Left forelimb (tissue), 1 donor: ENCODE data around the gene NKG7.

ENCODE experiments used
- DNase-seq: peaks from one replicate; pipeline ENCODE4 v3.0.0-alpha.2; 2018; ENCODE audit warnings: low spot score

NKG7 gene

GRCh38 chr19:51337141-51337860, 35.2 kb downstream of the NKG7 start:
- DNase-seq: no peak

- DNase-seq: no peak
These were observed 38.5 kb downstream of the NKG7 start for GRCh38 chr19:51333836-51334460.

- no peak for DNase-seq
These were observed 40.7 kb downstream of the NKG7 start for GRCh38 chr19:51331716-51332115.

- DNase-seq: no peak
These were observed 41.3 kb downstream of the NKG7 start for GRCh38 chr19:51331193-51331592.

GRCh38 chr19:51330366-51330765, 42.1 kb downstream of the NKG7 start:
- no peak for DNase-seq

- DNase-seq: no peak
These were observed 43.0 kb downstream of the NKG7 start for GRCh38 chr19:51329411-51329810.

- no peak for DNase-seq
These were observed 45.1 kb downstream of the NKG7 start for GRCh38 chr19:51327066-51328001.

GRCh38 chr19:51326216-51327065, 46.0 kb downstream of the NKG7 start:
- DNase-seq: no peak

- DNase-seq: no peak
These were observed 47.1 kb downstream of the NKG7 start for GRCh38 chr19:51325161-51325976.

GRCh38 chr19:51324167-51324481, 48.3 kb downstream of the NKG7 start:
- no peak for DNase-seq

- DNase-seq: no peak
These were observed 48.8 kb downstream of the NKG7 start for GRCh38 chr19:51323481-51324166.

GRCh38 chr19:51321799-51322198, 50.7 kb downstream of the NKG7 start:
- no peak for DNase-seq
